Measurements from ENCODE around the gene CNN3.
"Not testable (repeated sequence)": the region's sequence is repeated elsewhere in the genome, so short reads cannot be mapped to it uniquely, and the experiment has no call there.

The CNN3 gene

DNA sequence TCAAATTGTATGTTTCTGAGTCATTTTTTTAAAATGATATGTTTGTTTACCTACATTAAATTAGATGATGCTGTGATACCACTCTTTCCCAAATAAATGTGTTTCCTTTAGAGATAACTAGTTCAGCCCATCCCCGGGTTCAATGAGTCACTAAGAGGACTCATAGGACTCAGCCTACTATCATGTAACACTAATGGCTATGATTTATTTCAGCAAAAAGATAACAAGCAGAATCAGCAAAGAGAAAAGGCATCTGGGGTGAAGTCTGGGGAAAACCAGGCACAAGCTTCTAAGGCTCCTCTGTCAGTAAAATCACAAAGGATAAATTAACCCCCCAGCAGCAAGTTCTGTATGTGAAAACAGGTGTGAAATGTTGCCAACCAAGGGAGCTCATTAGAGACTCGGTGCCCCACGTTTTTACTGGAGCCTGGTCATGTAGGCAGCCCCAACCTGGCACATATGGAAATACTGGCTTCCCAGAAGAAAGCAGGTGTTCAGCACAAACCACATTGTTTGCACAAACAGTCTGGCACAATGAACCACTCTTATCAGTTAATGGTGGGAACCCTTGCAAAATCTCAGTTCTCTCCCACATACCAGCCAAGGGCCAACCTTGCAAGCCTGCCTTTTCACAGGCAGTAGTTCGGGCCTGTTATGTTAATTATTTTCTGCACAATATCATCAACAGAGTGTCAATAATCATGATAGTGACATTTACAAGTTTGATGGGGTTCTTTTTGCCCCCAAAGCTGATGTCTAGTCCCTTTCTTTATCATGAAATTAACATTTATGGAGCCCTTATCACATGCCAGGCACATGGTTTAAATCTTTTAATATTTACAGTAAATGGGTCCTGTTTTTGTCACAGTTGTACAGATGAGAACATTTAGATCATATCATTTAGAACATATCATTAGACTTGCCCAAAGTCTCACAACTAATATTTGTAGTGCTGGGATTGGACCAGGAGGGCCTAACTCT lies 23.1 kb upstream of the CNN3 start:
- no peak for DNase-seq (ENCODE audit: low spot score)

DNA sequence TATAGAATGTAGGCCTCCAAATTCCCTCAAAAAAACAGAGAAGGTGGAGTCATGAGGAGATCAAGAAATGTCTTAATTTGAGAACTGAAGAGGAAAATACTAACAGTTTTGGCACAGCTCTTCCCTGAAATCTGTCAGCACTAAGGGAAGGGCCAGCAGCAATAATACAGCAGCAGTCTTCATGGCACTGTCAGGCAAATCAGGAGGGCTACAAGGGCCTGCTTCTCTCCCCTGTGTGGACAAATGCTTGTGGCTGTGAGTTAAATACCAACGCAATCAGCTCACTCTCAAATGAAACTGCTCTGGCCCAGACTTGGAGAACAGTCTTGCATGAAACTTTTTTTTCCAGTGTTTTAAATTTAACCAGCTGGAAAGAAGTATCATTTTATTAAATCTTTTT lies 20.5 kb upstream of the CNN3 start:
- DNase-seq (ENCODE audit: low spot score) = no peak

DNA sequence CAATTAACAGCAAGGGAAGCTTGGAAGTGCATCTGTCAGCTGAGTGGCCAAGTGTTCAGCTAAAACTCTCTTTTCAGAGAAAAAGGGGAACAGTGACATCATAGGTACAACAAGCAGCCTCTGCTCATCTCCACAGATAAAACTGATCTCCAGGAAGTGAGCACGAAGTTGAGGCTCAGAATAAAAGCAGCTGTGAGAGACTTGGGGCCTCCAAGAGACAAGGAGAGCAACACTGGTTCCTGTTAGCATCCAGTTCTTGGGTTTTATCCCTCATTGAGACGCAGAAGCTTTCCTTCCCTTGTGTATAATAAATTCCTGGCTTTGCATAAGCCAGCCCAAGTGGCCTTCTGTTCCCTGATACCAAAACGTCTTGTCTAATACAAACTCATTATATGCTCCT lies 20.0 kb upstream of the CNN3 start:
- DNase-seq (ENCODE audit: low spot score) = no peak

DNA sequence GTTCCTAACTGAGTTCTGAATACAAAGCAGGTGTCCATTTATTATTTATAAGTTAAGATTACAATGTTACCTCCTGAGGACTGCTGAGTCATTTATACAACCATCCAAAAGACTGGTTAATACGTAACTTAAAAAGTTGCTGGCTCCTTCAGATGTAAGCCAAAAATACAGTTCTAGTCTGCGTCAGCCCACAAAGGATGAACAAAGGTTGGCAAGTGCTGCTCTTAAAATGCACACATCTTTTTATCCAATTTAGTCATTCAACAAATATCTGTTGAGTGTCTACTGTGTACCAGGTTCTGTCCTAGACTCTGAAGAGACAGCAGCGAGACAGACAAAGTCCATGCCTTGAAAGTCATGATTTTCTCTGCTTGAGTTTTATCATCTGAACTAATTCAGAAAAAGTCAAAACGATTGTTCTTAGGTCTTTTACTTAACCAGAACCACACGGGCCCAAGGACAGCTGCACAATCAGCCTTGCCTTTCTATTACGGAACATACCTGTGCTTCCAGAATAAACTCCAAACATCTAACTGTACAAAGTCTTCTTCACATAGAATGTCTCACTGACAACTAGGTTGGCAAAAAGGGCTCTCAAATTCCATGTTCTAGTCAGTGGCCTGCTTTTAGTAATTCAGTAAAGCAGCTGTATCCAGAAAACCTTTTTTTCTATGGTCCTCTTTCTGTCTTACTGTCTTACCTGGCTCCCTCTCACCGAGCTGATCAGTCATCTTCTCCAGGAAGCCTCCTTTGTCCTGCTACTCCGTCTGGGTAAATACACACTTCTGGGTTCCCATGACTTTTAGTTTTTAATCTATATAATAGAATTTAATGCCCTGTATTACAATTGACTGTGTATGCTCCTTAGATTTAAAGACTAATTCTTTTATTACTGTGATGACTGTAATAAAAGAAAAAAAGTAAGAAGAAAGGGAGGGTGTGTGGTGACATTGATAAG lies 15.5 kb upstream of the CNN3 start:
- DNase-seq (ENCODE audit: low spot score) = no peak

DNA sequence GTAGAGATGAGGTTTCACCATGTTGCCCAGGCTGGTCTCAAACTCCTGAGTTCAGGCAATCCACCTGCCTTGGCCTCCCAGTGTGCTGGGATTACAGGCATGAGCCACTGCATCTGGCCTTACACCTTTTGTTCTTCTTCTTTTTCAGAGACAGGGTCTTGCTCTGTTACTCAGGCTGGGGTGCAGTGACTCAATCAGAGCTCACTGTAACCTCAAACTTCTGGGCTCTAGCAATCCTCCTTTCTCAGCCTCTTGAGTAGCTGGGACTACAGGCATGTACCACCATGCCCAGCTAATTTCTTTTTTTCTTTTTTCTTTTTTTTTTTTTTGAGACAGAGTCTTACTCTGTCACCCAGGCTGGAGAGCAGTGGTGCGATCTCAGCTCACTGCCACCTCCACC lies 14.6 kb upstream of the CNN3 start:
- not testable (repeated sequence) for DNase-seq (ENCODE audit: low spot score)

DNA sequence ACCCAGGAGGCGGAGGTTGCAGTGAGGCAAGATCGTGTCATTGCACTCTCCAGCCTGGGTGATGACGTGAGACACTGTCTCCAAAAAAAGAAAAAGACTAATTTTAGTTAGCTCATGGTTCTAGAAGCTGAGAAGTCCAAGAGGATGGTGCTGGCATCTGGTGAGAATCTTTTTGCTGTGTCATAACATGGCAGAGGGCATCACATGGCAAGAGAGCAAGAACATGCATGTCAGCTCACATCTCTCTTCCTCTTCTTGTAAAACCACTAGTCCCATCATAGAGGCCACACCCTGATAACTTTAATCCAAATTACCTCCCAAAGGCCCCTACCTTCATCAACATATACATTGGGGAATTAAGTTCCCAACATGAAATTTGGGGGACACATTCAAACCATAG lies 13.8 kb upstream of the CNN3 start:
- no peak for DNase-seq (ENCODE audit: low spot score)

DNA sequence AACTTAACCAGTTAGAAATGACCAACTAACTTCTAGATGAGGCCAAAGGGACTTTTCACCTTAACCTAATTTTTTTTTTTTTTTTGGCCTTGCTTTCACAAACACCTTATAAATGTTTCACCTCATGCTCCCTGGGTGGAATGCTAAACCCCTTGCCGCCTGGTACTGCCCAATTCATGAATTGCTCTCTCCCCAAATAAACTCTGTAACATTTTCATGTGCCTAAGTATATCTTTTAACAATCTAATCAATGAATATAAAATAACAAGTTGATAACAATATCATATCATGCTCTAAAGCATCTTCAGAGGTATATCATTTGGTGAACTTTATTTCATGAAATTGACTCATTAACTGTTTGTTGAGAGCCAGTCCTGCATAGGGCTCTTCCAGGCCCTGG lies 10.9 kb upstream of the CNN3 start:
- DNase-seq (ENCODE audit: low spot score) = no peak

DNA sequence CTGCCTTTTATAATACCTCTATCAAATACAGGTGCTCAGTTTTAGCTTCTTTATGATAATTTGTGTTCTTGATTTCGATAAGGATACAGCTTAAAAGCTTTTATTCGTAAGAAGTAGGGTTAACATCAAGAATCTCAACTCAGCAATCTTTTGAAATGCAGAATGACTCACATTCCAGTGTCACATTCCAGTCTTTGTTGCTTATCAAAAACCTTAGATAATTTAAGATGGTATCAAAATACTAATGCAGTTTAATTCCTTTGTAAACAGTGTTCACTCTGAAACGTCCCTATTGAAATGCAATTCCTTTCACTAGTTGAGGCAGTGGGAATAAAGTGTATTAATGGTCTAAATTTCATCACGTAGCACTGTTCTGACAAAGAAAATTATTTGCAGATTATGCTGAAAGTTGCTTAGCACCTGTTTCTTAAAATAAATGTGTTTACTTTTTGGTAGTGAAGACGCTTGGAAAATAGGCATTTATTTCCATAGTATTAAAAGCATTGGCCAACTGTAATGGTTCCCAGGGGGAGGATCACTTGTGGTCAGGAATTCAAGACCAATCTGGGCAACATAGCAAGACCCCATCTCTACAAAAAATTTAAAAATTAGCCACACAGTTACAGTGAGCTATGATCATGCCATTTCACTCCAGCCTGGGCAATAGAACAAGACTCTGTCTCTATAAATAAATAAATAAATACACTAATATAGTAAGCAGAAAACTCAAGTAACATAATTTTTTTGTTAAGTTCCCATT lies 10.1 kb upstream of the CNN3 start:
- DNase-seq (ENCODE audit: low spot score) = no peak

DNA sequence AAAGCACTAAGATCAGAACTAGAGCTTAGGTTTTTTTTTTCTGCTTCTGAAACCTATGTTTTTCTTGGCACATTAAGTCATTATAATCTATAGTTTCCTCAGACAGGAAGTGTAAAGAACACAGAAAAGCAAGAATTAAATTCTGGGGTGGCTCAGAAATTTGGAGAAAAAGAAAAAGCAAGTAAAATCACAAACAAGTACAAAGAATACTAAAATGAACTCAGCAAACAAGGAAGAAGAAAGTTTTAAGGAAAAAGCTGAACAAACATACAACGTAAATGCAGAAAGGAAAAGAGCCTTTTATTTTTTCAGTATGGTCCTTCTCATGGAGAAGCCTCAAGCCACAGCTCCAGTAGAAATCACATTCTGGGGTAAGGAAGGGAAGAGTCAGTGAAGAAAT lies 8.6 kb upstream of the CNN3 start:
- no peak for DNase-seq (ENCODE audit: low spot score)

DNA sequence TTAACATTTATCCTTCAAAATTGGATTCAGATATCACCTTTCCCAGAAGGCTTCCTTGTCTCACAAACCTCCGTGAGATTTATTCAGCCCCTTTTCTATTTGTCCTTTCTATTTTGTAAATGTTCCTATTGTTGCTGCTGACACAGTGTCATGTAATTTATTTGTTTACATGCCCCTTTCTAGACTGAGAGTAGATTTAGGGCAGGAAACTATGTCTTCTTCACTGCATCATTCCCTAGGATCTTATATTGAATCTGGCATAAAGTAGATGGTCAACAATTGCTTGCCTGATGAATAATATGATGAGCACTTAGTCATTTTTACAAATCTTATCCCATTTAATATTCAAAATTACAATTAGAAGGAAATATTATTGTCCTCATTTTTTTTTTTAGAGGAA lies 8.1 kb upstream of the CNN3 start:
- no peak for DNase-seq (ENCODE audit: low spot score)

DNA sequence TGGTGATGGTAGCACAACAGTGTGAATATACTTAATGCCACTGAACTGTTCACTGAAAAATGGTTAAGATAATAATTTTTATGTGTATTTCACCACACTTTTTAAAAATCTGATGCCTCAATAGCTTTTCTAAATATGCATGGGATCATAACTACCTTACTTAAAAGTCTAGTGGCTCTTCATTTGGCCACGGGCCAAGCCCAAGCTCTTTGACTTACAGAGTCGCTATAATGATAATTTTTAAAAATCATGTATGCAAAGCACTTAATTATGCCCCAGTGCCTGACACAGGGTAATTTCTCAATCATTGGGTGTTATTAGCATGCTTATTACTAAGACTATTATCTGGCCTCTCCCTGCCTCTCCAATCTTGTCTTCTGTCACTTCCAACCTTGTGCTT lies 7.6 kb upstream of the CNN3 start:
- no peak for DNase-seq (ENCODE audit: low spot score)

DNA sequence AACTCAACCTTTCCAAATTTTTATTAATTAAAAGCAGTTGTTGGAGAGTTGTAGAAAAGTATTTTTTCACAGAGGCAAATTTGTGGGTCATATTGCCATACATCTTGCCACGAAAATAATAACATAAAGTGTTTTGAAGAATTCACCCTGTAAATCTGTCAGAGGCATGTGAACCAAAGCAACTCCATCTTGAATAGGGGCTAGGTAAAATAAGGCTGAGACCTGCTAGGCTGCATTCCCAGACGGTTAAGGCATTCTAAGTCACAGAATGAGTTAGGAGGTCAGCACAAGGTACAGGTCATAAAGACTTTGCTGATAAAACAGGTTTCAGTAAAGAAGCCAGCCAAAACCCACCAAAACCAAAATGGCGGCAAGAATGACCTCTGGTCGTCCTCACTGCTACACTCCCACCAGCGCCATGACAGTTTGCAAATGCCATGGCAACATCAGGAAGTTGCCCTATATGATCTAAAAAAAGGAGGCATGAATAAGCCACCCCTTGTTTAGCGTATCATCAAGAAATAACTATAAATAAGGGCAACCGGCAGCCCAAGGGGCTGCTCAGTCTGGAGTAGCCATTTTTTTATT lies 4.4 kb upstream of the CNN3 start:
- DNase-seq (ENCODE audit: low spot score) = no peak

DNA sequence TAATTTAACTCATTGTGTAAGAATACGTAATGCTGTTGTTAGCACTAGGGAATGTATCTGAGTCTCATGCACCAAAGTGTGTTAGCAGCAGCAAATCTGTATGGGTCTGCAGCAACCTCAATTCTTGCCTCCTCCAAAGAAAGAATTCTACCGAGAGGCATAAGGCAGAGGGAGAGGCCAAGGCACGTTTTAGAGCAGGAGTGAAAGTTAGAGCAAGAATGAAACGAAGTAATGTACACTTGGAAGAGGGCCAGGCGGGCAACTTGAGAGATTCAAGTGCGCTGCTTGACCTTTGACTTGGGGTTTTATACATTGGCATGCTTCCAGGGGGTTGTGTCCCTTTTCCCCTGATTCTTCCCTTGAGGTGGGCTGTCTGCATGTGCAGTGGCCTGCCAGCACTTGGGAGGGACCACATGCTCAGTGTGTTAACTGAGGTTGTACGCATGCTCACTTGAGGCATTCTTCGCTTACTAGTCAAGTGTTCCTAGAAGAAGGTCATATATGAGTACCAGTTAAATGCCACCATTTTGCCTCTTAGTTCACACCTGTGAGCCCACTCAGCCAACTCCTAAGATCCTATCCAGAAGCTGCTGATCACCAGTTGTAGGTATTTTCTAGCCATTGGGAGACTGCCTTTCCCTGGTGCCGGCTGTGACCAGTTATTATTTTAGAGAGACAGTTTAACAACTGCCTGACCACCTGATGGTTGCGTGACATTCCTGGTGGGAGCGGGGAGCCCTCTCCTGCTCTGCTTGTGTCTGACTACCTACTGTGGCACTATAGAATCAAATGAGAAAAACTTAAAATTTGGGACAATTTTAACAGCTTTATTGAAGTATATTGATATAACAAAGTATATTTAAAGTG lies 2.7 kb upstream of the CNN3 start:
- DNase-seq (ENCODE audit: low spot score) = no peak

DNA sequence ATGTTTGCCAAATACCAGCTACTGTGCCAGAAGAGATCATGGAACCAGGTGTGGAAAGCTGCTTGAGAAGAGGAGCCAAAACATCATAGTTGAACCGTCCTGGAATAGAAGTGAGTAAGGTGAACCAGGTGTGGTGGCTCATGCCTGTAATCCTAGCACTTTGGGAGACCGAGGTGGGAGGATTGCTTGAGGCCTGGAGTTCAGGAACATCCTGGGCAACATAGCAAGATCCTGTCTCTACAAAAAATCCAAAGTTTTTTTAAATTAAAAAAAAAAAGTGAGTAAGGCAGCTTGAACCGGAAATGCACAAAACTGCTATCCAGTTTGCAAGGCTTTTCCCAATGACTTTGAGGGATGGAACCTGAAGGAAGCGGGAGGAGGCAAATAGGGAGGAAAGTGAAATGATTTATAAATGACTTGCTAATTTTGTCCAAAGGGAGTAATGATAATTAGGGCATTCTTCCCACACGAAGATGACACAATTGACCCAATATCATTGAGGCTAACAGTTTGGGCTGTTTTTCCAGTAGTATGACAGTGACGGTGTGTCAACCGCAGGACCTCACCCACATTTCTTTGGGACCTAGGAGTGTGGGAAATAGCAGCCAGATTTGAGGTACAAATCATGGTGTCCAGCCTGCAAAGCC lies 1.5 kb upstream of the CNN3 start:
- no peak for DNase-seq (ENCODE audit: low spot score)

DNA sequence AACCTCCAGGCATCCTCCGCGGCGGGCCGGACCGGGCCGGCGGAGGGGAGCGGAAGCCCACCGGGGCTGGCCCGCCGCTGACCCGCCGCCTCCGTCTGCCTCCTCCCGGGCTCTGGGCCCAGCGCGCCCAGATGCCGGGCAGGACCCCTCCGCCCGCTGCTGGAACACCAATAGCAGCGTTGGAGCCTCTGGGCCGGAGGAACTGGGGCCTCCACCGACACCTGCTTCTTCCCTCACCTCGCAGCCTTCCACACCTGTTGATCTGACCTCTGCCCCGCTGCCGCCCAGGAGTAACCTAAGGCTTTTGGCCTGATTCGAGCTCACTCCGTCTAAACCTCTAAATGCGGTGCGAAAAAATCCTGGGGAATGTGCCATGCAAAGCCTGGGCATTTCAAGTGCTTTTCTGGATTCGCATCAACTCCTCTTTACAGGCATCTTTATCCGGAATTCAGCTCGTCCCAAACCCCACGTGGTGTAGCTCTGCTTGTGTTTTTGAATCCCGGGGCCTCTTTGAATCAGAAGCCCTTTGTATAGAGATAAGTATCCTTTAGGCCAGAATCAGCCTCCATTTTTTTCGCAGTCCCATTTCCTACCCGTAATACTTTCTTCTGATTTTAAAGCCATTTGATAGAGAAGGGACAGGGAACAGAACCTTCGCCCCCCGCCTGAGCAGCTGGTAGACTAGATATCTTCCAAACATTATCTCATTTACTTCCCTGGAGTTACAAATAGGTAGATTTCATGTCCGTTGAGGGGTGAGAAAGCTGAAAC lies 680 bp upstream of the CNN3 start:
- DNase-seq (ENCODE audit: low spot score) = no peak

DNA sequence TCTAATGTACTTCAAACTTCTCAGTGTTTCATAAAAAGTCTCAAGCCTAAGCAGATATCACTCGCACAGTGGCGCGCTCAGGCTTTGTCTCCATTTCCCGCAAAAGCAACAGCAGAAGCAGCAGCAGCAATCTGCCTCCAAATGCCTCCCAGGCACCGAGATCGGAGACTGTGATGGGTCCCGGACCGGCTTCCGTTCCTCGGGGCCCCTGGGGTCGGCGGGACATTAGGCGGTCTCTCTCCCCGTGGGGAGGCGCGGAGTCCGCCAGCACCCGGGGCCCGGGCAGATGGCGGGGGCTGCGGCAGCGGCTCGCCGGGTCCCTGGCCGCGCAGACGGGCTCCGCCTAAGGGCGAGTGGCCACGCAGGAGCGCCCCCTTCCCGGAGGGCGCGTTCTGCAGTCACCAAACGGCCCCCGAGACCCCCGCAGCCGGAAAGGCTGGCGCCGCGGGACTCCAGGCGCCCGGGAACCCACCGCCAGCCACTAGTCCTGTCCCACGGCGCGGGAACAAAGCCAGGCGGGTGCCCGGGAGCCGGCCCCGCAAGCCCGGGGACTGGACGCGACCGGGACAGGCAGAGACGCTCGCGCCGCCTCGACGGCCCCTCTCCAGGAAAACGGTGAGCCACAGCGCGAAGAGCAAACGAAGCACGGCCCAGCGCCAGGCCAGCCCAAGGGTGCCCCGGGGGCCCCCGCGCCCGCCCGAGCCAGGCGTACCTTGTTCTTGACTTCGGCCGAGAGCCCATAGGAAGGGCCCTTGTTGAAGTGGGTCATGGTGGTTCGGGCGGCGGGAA lies 590 bp downstream of the CNN3 start:
- DNase-seq (ENCODE audit: low spot score) = peak; percentile 51

DNA sequence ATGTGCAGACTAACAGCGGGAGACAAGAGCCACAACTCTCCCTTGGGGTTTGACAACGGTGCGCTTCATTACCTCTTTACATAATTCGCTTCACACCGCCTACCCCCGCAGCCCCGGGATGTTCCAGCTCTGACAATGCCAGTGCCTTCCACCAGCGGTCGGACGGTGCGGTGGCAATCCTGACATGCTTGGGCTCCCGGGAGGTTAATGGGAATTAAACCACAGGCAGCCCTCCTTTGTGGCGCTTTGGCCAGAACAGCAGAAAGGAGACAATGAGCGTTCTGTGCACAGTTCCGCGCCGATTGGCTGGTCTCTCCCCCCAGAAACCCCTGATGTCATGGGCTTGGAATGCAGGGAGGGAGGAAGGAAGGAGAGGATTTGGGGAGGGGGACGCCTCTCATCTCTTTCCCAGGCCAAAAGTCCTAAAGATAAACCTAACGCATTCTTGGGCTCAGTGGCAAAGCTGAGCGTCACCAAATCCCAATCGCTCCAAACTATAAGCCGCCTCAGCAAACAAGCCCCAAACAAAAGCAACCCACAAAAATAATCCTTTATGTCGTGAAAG lies 1.3 kb downstream of the CNN3 start:
- peak; percentile 58 for DNase-seq (ENCODE audit: low spot score)

DNA sequence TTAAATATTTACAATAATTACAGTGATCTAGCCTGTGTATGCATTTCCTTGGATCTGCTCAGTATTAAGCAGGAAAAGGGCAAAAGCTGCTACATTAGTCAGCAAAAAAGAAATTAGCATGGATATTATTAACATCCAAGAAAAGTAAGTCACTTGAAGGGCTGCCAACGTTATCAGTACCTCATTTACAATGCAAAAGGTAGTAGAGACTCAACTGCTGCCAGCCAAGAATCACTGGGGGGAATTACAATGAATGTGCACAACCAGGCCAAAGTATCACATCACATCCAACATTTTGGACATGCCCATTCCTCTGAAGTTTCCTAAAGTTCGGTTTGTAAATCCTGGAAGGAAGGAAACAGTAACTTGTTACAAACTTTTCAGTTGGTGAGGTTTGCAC lies 1.9 kb downstream of the CNN3 start:
- no peak for DNase-seq (ENCODE audit: low spot score)

Measured in HuH-7 (cell line).